IMR-90 (cell line): ENCODE results near the gene SCFD2. TPM values are rescaled to one million over a fixed set of nuclear protein-coding genes. Genes with fewer than 3 reads are reported as not detected.

Experiments used
- ATAC-seq: fragments of 200-7000 bp; cut with Tn5 transposase; 2 replicates; pipeline ENCODE4 v1.9.1; 2020; ENCODE audit warnings: low read depth, mild to moderate bottlenecking, moderate library complexity
- BruUV-seq: library from RNA; stranded (reverse); fragments of 400-500 nt; replicated peaks from 2 replicates; lab custom pipeline; 2021; lab: Mats Ljungman, UMichigan
- CTCF ChIA-PET: fragments of 300-600 bp; formaldehyde crosslinking; extraction: SDS; loops from one replicate; lab custom pipeline; 2021; ENCODE audit warnings: antibody characterized with exemption; lab: Yijun Ruan, JAX
- POLR2A ChIA-PET: fragments of 300-600 bp; sonication (Branson Sonifier 250); formaldehyde crosslinking; loops from one replicate; lab custom pipeline; 2022; ENCODE audit warnings: antibody characterized with exemption; ENCODE audit not compliant: unreplicated experiment; lab: Charles Lee
- DNase-seq: peaks from one replicate; pipeline ENCODE4 v3.0.0; 2013
- H2AFZ ChIP-seq: replicated peaks from 2 replicates; pipeline ENCODE3; 2013; ENCODE audit warnings: low read length, mild to moderate bottlenecking; ENCODE audit not compliant: poor library complexity
- H2AK5ac ChIP-seq: 2 replicates; pipeline ENCODE4 v1.6.1; 2013; ENCODE audit warnings: low read depth, low read length, inconsistent platforms
- H2AK9ac ChIP-seq: replicated peaks from 2 replicates; pipeline ENCODE3; 2013; ENCODE audit warnings: mild to moderate bottlenecking, low read depth, low read length, moderate library complexity; ENCODE audit not compliant: poor library complexity
- H2BK120ac ChIP-seq: 2 replicates; pipeline ENCODE4 v1.6.1; 2013; ENCODE audit warnings: low read depth, low read length, inconsistent platforms
- H2BK15ac ChIP-seq: 3 replicates; pipeline ENCODE4 v1.6.1; 2013; ENCODE audit warnings: low read depth, low read length, inconsistent platforms
- H2BK20ac ChIP-seq: 2 replicates; pipeline ENCODE4 v1.6.1; 2013; ENCODE audit warnings: low read depth, mild to moderate bottlenecking, inconsistent platforms, low read length, moderate library complexity
- H2BK5ac ChIP-seq: 2 replicates; pipeline ENCODE4 v1.6.1; 2013; ENCODE audit warnings: mild to moderate bottlenecking, low read depth, low read length, inconsistent platforms; ENCODE audit not compliant: poor library complexity, severe bottlenecking
- H3K14ac ChIP-seq: replicated peaks from 2 replicates; pipeline ENCODE4 v1.6.1; 2013; ENCODE audit warnings: low read depth, low read length, inconsistent platforms
- H3K18ac ChIP-seq: 2 replicates; pipeline ENCODE4 v1.6.1; 2013; ENCODE audit warnings: low read depth, low read length, control low read depth
- H3K23ac ChIP-seq: 2 replicates; pipeline ENCODE4 v1.6.1; 2013; ENCODE audit warnings: low read depth, low read length, inconsistent platforms
- H3K27ac ChIP-seq: 2 replicates; pipeline ENCODE4 v1.5.1; 2013; ENCODE audit warnings: mild to moderate bottlenecking, control low read depth, low read length; ENCODE audit not compliant: insufficient read depth
- H3K27me3 ChIP-seq: 2 replicates; pipeline ENCODE4 v1.6.1; 2013; ENCODE audit warnings: low read length; ENCODE audit not compliant: control insufficient read depth, insufficient read depth
- H3K36me3 ChIP-seq: 2 replicates; pipeline ENCODE4 v1.6.1; 2013; ENCODE audit warnings: low read length, mixed read lengths; ENCODE audit not compliant: control insufficient read depth, insufficient read depth
- H3K4ac ChIP-seq: 2 replicates; pipeline ENCODE4 v1.6.1; 2013; ENCODE audit warnings: low read depth, low read length, inconsistent platforms
- H3K4me1 ChIP-seq: 2 replicates; pipeline ENCODE4 v1.6.1; 2013; ENCODE audit warnings: low read length, mixed read lengths; ENCODE audit not compliant: control insufficient read depth, insufficient read depth
- H3K4me2 ChIP-seq: 2 replicates; pipeline ENCODE4 v1.6.1; 2013; ENCODE audit warnings: low read depth, mild to moderate bottlenecking, control low read depth, low read length, moderate library complexity
- H3K4me3 ChIP-seq: 2 replicates; pipeline ENCODE4 v1.5.1; 2013; ENCODE audit warnings: low read depth, mild to moderate bottlenecking, control low read depth, low read length, moderate library complexity; ENCODE audit not compliant: insufficient read depth
- H3K56ac ChIP-seq: 2 replicates; pipeline ENCODE4 v1.6.1; 2013; ENCODE audit warnings: low read length, inconsistent platforms; ENCODE audit not compliant: insufficient read depth; ENCODE audit errors: extremely low read depth
- H3K79me1 ChIP-seq, 2 experiments: 2 replicates each; pipeline ENCODE4 v1.6.1; 2013; ENCODE audit warnings: low read length in 2 of 2, inconsistent platforms in 1 of 2, low read depth in 1 of 2
- H3K9ac ChIP-seq: 2 replicates; pipeline ENCODE4 v1.6.1; 2013; ENCODE audit warnings: low read depth, low read length, control low read depth
- H3K9me1 ChIP-seq: 2 replicates; pipeline ENCODE4 v1.6.1; 2013; ENCODE audit warnings: low read length, inconsistent platforms; ENCODE audit not compliant: insufficient read depth
- H3K9me3 ChIP-seq: 2 replicates; pipeline ENCODE4 v1.6.1; 2013; ENCODE audit warnings: low read length; ENCODE audit not compliant: control insufficient read depth, insufficient read depth
- H4K20me1 ChIP-seq: 2 replicates; pipeline ENCODE4 v1.6.1; 2013; ENCODE audit warnings: low read length, inconsistent platforms; ENCODE audit not compliant: insufficient read depth
- H4K5ac ChIP-seq: 2 replicates; pipeline ENCODE4 v1.6.1; 2013; ENCODE audit warnings: mild to moderate bottlenecking, low read depth, low read length, control low read depth
- H4K8ac ChIP-seq, 2 experiments: 2 replicates each; pipeline ENCODE4 v1.6.1; 2013; ENCODE audit warnings: low read depth in 2 of 2, low read length in 2 of 2, control low read depth in 1 of 2, inconsistent platforms in 1 of 2
- H4K91ac ChIP-seq: 2 replicates; pipeline ENCODE4 v1.6.1; 2013; ENCODE audit warnings: low read depth, low read length, inconsistent platforms; ENCODE audit not compliant: insufficient read depth
- BHLHE40 ChIP-seq: fragments of 150-350 bp; IDR thresholded peaks from 2 replicates; pipeline ENCODE4 v1.6.1; 2016; ENCODE audit warnings: mild to moderate bottlenecking, low read depth, low read length
- CEBPB ChIP-seq: IDR thresholded peaks from 2 replicates; pipeline ENCODE4 v1.6.1; 2012; ENCODE audit warnings: low read depth, low read length, improper control_type of control experiment
- CHD1 ChIP-seq: IDR thresholded peaks from 2 replicates; pipeline ENCODE4 v1.6.1; 2012; ENCODE audit warnings: low read depth, low read length, improper control_type of control experiment
- FOS ChIP-seq: fragments of 150-350 bp; IDR thresholded peaks from 2 replicates; pipeline ENCODE4 v1.6.1; 2016; ENCODE audit warnings: low read depth, low read length
- MAFK ChIP-seq: IDR thresholded peaks from 2 replicates; pipeline ENCODE4 v1.6.1; 2012; ENCODE audit warnings: low read depth, low read length, improper control_type of control experiment
- MAZ ChIP-seq: IDR thresholded peaks from 2 replicates; pipeline ENCODE4 v1.6.1; 2012; ENCODE audit warnings: low read depth, mild to moderate bottlenecking, low read length, improper control_type of control experiment, moderate library complexity, borderline replicate concordance
- MXI1 ChIP-seq: IDR thresholded peaks from 2 replicates; pipeline ENCODE4 v1.6.1; 2012; ENCODE audit warnings: low read depth, mild to moderate bottlenecking, low read length, moderate library complexity, borderline replicate concordance
- NFE2L2 ChIP-seq: fragments of 150-350 bp; IDR thresholded peaks from 2 replicates; pipeline ENCODE4 v1.6.1; 2016; ENCODE audit warnings: low read depth, mild to moderate bottlenecking, low read length
- POLR2A ChIP-seq: IDR thresholded peaks from 2 replicates; pipeline ENCODE4 v1.6.1; 2012; ENCODE audit warnings: mild to moderate bottlenecking, low read depth, low read length
- RAD21 ChIP-seq: IDR thresholded peaks from 2 replicates; pipeline ENCODE4 v1.6.1; 2012; ENCODE audit warnings: low read length, improper control_type of control experiment
- RCOR1 ChIP-seq: IDR thresholded peaks from 2 replicates; pipeline ENCODE4 v1.6.1; 2012; ENCODE audit warnings: mild to moderate bottlenecking, low read length, improper control_type of control experiment; ENCODE audit not compliant: insufficient replicate concordance
- RFX5 ChIP-seq: IDR thresholded peaks from 2 replicates; pipeline ENCODE4 v1.8.0; 2012; ENCODE audit warnings: low read depth, mild to moderate bottlenecking, low read length, moderate library complexity
- SMC3 ChIP-seq: fragments of 150-350 bp; IDR thresholded peaks from 2 replicates; pipeline ENCODE4 v1.6.1; 2016; ENCODE audit warnings: low read depth, mild to moderate bottlenecking, antibody characterized with exemption, low read length, moderate library complexity
- WGBS, 2 experiments: methylation state at CpG; one replicate each; pipeline versions ENCODE4 v1.1.5 to v1.1.7; 2013; ENCODE audit warnings: missing lambda C conversion rate in 2 of 2; ENCODE audit not compliant: insufficient read length in 1 of 2; ENCODE audit errors: extremely low coverage in 2 of 2; 5-methylcytosine and 5-hydroxymethylcytosine counted together
- dilution Hi-C: fragments of 300-500 bp; cut with HindIII; formaldehyde crosslinking; loops from one replicate; pipeline ENCODE4 v1.14.3; 2018; ENCODE audit warnings: low sequenced_read_pairs; ENCODE audit not compliant: unreplicated experiment
- in situ Hi-C: fragments of 300-500 bp; cut with MboI; formaldehyde crosslinking; loops from 3 replicates; pipeline ENCODE4 v1.14.3; 2019; ENCODE audit warnings: low sequenced_read_pairs, inconsistent platforms, mixed read lengths
- intact Hi-C: fragments of 100-400 bp; cut with micrococcal nuclease; formaldehyde crosslinking; loops from 2 replicates; pipeline ENCODE4 v1.10.0; 2022
- polyA plus RNA-seq, 3 experiments: library from polyadenylated mRNA; depleted of rRNA; stranded (reverse); fragments of >200 nt; gene quantifications; 2 replicates each; pipeline ENCODE4 v1.2.3, GENCODE V29; 2012; ENCODE audit warnings: low replicate concordance in 1 of 3
- total RNA-seq: library from RNA; depleted of rRNA; stranded (reverse); fragments of >200 nt; gene quantifications from 2 replicates; pipeline ENCODE4 v1.2.3, GENCODE V29; 2012
- TF ChIP-seq, protein P1 (sequence below): fragments of 150-350 bp; IDR thresholded peaks from 2 replicates; pipeline ENCODE4 v1.6.1; 2016; ENCODE audit warnings: low read depth, mild to moderate bottlenecking, low read length, moderate library complexity, borderline replicate concordance
- TF ChIP-seq, protein P2 (sequence below): fragments of 150-350 bp; IDR thresholded peaks from 2 replicates; pipeline ENCODE4 v1.6.1; 2017; ENCODE audit warnings: mild to moderate bottlenecking, antibody characterized with exemption, low read length, low read depth
- TF ChIP-seq, protein P3 (sequence below): conservative IDR thresholded peaks from 2 replicates; pipeline ENCODE4 v1.5.1; 2012; ENCODE audit warnings: mild to moderate bottlenecking, low read depth, low read length, improper control_type of control experiment

The SCFD2 gene
- total and polyA plus RNA-seq, 2 of the 4 experiments (the other 2 are of a cell fraction), result 18.9 to 62.4 TPM

DNA sequence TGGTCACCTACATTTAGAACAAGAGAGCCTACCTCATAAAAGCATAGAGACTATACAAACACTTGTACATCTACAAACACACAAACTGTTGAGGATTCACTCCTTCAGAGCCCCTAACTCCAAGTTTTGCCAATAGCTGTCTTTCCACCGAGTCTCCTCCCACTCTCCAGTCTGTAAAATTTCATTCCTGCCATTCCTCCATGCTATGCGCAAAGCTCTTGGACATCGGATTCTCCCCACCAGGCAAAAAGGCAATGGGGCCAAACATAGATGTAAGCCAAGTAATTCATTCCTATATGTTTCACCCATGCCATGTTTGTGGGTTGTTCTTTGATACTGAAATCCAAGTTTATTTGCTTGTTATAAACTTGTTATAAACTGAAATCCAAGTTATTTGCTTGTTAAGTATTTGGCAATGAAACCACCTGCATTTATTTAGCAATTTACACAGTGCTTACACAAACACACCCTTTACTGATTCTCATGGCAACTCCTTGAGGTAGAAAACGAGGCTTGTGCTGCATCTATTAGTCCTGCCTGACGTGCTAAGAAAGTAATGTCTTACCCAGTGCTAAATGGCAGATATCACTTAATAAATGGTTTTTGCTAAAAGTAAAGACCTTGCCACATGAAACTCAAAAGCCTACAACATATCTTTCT is 91.1 kb downstream of the SCFD2 start:
- Histone ChIP-seq H3K27me3 (no peaks in the 10 kb centered on the region), H2BK5ac (no peak overlapping the region), H4K8ac (no peak overlapping the region), H2AK5ac (no peak overlapping the region), H3K9me1 (no peaks in the 10 kb centered on the region), H4K91ac (no peak overlapping the region), H3K9ac (no peak overlapping the region), H3K79me1 (peaks cover 0 to 2% of the 10 kb centered on the region in 2 experiments; a peak in 1 of 4 replicates), H2AK9ac (no peak overlapping the region), H4K5ac (no peak overlapping the region), H3K36me3 (no peaks in the 10 kb centered on the region), H3K9me3 (no peaks in the 10 kb centered on the region), H3K4me1 (peaks cover 1% of the 10 kb centered on the region; the same call in 1 of the 2 replicates), H3K23ac (no peak overlapping the region), H3K27ac (no peak overlapping the region), H3K14ac (no peak overlapping the region), H2AFZ (no peak overlapping the region), H2BK15ac (no peak overlapping the region), H2BK20ac (no peak overlapping the region), H2BK120ac (no peak overlapping the region), H4K20me1 (no peaks in the 10 kb centered on the region), H3K4me3 (no peak overlapping the region), H3K4ac (no peak overlapping the region), H3K4me2 (no peak overlapping the region), H3K18ac (no peak overlapping the region), H3K56ac (no peak overlapping the region)
- no TSS peak for BruUV-seq
- no peak for TF ChIP-seq MAZ
- TF ChIP-seq CEBPB, result no peak
- TF ChIP-seq, protein P1, sequence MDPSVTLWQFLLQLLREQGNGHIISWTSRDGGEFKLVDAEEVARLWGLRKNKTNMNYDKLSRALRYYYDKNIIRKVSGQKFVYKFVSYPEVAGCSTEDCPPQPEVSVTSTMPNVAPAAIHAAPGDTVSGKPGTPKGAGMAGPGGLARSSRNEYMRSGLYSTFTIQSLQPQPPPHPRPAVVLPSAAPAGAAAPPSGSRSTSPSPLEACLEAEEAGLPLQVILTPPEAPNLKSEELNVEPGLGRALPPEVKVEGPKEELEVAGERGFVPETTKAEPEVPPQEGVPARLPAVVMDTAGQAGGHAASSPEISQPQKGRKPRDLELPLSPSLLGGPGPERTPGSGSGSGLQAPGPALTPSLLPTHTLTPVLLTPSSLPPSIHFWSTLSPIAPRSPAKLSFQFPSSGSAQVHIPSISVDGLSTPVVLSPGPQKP, result no peak
- no peak for TF ChIP-seq MAFK
- no peak for TF ChIP-seq CHD1
- no peak for TF ChIP-seq RFX5
- TF ChIP-seq RAD21, result no peak
- TF ChIP-seq SMC3, result no peak
- TF ChIP-seq NFE2L2, result no peak
- TF ChIP-seq POLR2A, result no peak
- TF ChIP-seq, protein P2, sequence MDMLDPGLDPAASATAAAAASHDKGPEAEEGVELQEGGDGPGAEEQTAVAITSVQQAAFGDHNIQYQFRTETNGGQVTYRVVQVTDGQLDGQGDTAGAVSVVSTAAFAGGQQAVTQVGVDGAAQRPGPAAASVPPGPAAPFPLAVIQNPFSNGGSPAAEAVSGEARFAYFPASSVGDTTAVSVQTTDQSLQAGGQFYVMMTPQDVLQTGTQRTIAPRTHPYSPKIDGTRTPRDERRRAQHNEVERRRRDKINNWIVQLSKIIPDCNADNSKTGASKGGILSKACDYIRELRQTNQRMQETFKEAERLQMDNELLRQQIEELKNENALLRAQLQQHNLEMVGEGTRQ, result no peak
- no peak for TF ChIP-seq FOS
- TF ChIP-seq, protein P3, sequence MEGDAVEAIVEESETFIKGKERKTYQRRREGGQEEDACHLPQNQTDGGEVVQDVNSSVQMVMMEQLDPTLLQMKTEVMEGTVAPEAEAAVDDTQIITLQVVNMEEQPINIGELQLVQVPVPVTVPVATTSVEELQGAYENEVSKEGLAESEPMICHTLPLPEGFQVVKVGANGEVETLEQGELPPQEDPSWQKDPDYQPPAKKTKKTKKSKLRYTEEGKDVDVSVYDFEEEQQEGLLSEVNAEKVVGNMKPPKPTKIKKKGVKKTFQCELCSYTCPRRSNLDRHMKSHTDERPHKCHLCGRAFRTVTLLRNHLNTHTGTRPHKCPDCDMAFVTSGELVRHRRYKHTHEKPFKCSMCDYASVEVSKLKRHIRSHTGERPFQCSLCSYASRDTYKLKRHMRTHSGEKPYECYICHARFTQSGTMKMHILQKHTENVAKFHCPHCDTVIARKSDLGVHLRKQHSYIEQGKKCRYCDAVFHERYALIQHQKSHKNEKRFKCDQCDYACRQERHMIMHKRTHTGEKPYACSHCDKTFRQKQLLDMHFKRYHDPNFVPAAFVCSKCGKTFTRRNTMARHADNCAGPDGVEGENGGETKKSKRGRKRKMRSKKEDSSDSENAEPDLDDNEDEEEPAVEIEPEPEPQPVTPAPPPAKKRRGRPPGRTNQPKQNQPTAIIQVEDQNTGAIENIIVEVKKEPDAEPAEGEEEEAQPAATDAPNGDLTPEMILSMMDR, result no peak
- TF ChIP-seq MXI1, result no peak
- no peak for TF ChIP-seq BHLHE40
- TF ChIP-seq RCOR1, result no peak
- ATAC-seq, result no peak
- ChIA-PET CTCF (interaction anchor here (0.6 kb wide), 1 partner anchor 1593 kb away, joined by 5 read pairs; no protein-coding TSS in a partner anchor), POLR2A (no interaction called here)
- intact Hi-C loops, result no loop called here
- dilution Hi-C loops, result no loop called here
- in situ Hi-C loops, result no loop called here
- 80% methylated on average over 1 of the region's 5 CpGs; no CpG with 5 or more reads in 1 of the 2 experiments for WGBS, 2 experiments
- DNase-seq, result no peak
